ENCODE results near the gene C1RL.

C1RL gene

GRCh38 chr12:7130701-7131501, 21.9 kb upstream of the C1RL start:
- DNase-seq (ENCODE audit: low read depth in 1 of 2, low spot score in 1 of 2) = no peak
- peaks cover 33% of the 10 kb centered on the region for H3K27me3 ChIP-seq (ENCODE audit: insufficient read depth, poor library complexity, severe bottlenecking)
- TF ChIP-seq POLR2AphosphoS5 (IDR thresholded peaks at IDR 0.05; ENCODE audit: low read depth) (no peak), REST (IDR thresholded peaks at IDR 0.05; ENCODE audit: insufficient replicate concordance, low read depth) (no peak), GABPA (IDR thresholded peaks at IDR 0.05; ENCODE audit: low read depth) (no peak), SPI1 (IDR thresholded peaks at IDR 0.05; ENCODE audit: borderline replicate concordance, low read depth) (no peak), CTCF (IDR thresholded peaks at IDR 0.05; ENCODE audit: insufficient read depth, low read length) (no peak)
- no peak overlapping the region for H3K27ac ChIP-seq (replicated peaks)
- no peak overlapping the region for H3K4me3 ChIP-seq (replicated peaks; ENCODE audit: insufficient read depth, low read length)

- no peak for DNase-seq (ENCODE audit: low read depth in 1 of 2, low spot score in 1 of 2)
- Histone ChIP-seq H3K27me3 (ENCODE audit: insufficient read depth, poor library complexity, severe bottlenecking) (peaks cover 33% of the 10 kb centered on the region), H3K4me3 (replicated peaks; ENCODE audit: insufficient read depth, low read length) (peak within 1 kb of the TSS; percentile 30), H3K27ac (replicated peaks) (no peak within 1 kb of the TSS)
- TF ChIP-seq POLR2AphosphoS5 (IDR thresholded peaks at IDR 0.05; ENCODE audit: low read depth) = no peak
- TF ChIP-seq CTCF (IDR thresholded peaks at IDR 0.05; ENCODE audit: insufficient read depth, low read length) = no peak
- TF ChIP-seq GABPA (IDR thresholded peaks at IDR 0.05; ENCODE audit: low read depth) = no peak
- no peak for TF ChIP-seq SPI1 (IDR thresholded peaks at IDR 0.05; ENCODE audit: borderline replicate concordance, low read depth)
- no peak for TF ChIP-seq REST (IDR thresholded peaks at IDR 0.05; ENCODE audit: insufficient replicate concordance, low read depth)
These were observed 21.1 kb upstream of the C1RL start, which contains the start of gene CLSTN3 for GRCh38 chr12:7129872-7130691. Gene CLSTN3, plus strand, starts transcription at chr12:7130371. Its CDS starts 278 bp downstream, at chr12:7130649.

- H3K4me3 ChIP-seq (replicated peaks; ENCODE audit: insufficient read depth, low read length) = peak overlapping the region; percentile 30
- no peak for DNase-seq (ENCODE audit: low read depth in 1 of 2, low spot score in 1 of 2)
- H3K27ac ChIP-seq (replicated peaks) = no peak overlapping the region
- TF ChIP-seq POLR2AphosphoS5 (IDR thresholded peaks at IDR 0.05; ENCODE audit: low read depth) (no peak), REST (IDR thresholded peaks at IDR 0.05; ENCODE audit: insufficient replicate concordance, low read depth) (no peak)
- H3K27me3 ChIP-seq (ENCODE audit: insufficient read depth, poor library complexity, severe bottlenecking) = peaks cover 33% of the 10 kb centered on the region
These were observed 20.4 kb upstream of the C1RL start for GRCh38 chr12:7129287-7129871.

Data from HL-60 (cell line).